ENCODE measurements around the gene RASAL2.

Gene RASAL2

DNA sequence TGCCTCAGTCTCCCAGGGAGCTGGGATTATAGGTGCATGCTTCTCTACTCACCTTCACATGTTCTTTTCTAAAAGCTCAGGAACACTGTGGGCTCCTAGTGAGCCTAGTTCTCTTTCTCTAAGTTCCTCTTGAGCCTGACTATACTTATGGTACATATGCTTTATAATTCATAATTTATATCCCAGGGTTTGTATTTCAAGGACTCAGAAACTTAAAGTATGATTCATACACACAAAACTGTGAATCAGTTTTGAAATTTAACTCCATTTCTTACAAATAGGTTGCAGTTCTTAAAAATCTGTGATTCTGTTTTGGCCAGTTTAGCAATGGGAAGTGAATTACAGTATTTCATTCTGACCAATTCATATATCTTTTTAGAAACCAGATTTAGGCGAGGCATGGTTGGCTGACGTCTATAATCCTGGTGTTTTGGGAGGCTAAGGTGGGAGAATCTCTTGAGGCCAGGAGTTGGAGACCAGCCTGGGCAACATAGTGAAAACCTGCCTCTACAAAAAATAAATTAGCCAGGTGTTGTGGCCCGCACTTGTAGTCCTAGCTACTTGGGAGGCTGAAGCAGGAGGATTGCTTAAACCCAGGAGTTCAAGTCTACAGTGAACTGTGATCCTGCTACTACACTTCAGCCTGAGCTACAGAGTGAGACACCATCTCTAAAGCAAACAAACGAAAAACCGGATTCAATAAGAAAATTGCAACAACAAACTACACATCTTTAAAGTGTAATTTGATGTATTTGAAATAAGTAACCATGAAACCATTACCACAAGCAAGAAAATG is 15.6 kb downstream of the RASAL2 start:
- Histone ChIP-seq H3K79me2 (ENCODE audit: insufficient read depth, low read length) (no peaks in the 10 kb centered on the region), H3K4me2 (ENCODE audit: low read depth, low read length, poor library complexity, severe bottlenecking) (no peak overlapping the region), H4K20me1 (ENCODE audit: insufficient read depth, low read length, poor library complexity, severe bottlenecking) (no peaks in the 10 kb centered on the region), H3K27me3 (ENCODE audit: insufficient read depth, low read length, poor library complexity, severe bottlenecking) (no peaks in the 10 kb centered on the region), H3F3A (ENCODE audit: low read depth) (no peaks in the 10 kb centered on the region), H3K9me3 (ENCODE audit: insufficient read depth, low read depth, low read length) (no peaks in the 10 kb centered on the region), H3K9ac (ENCODE audit: low read depth, low read length, poor library complexity, severe bottlenecking) (no peak overlapping the region), H3K4me1 (ENCODE audit: insufficient read depth, low read length, poor library complexity, severe bottlenecking) (no peaks in the 10 kb centered on the region), H3K4me3 (ENCODE audit: low read length, poor library complexity, severe bottlenecking) (no peak overlapping the region), H3K9me2 (replicated peaks; ENCODE audit: low read depth, low read length) (no peaks in the 10 kb centered on the region), H3K36me3 (ENCODE audit: insufficient read depth, low read length) (no peaks in the 10 kb centered on the region), H2AFZ (ENCODE audit: low read length) (no peak overlapping the region)
- TF ChIP-seq EZH2phosphoT487 (IDR thresholded peaks at IDR 0.05; ENCODE audit: borderline replicate concordance) = no peak
- TF ChIP-seq, protein P1, sequence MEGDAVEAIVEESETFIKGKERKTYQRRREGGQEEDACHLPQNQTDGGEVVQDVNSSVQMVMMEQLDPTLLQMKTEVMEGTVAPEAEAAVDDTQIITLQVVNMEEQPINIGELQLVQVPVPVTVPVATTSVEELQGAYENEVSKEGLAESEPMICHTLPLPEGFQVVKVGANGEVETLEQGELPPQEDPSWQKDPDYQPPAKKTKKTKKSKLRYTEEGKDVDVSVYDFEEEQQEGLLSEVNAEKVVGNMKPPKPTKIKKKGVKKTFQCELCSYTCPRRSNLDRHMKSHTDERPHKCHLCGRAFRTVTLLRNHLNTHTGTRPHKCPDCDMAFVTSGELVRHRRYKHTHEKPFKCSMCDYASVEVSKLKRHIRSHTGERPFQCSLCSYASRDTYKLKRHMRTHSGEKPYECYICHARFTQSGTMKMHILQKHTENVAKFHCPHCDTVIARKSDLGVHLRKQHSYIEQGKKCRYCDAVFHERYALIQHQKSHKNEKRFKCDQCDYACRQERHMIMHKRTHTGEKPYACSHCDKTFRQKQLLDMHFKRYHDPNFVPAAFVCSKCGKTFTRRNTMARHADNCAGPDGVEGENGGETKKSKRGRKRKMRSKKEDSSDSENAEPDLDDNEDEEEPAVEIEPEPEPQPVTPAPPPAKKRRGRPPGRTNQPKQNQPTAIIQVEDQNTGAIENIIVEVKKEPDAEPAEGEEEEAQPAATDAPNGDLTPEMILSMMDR (conservative IDR thresholded peaks at IDR 0.05; ENCODE audit: low read length) = no peak

- TF ChIP-seq EZH2phosphoT487 (IDR thresholded peaks at IDR 0.05; ENCODE audit: borderline replicate concordance) = no peak
- TF ChIP-seq, protein P1 (conservative IDR thresholded peaks at IDR 0.05; ENCODE audit: low read length) = no peak
- Histone ChIP-seq H4K20me1 (ENCODE audit: insufficient read depth, low read length, poor library complexity, severe bottlenecking) (no peaks in the 10 kb centered on the region), H3K9ac (ENCODE audit: low read depth, low read length, poor library complexity, severe bottlenecking) (no peak overlapping the region), H3K79me2 (ENCODE audit: insufficient read depth, low read length) (no peaks in the 10 kb centered on the region), H3K27me3 (ENCODE audit: insufficient read depth, low read length, poor library complexity, severe bottlenecking) (no peaks in the 10 kb centered on the region), H3K9me2 (replicated peaks; ENCODE audit: low read depth, low read length) (no peaks in the 10 kb centered on the region), H3K36me3 (ENCODE audit: insufficient read depth, low read length) (no peaks in the 10 kb centered on the region), H3K4me2 (ENCODE audit: low read depth, low read length, poor library complexity, severe bottlenecking) (no peak overlapping the region), H3K4me1 (ENCODE audit: insufficient read depth, low read length, poor library complexity, severe bottlenecking) (no peaks in the 10 kb centered on the region), H2AFZ (ENCODE audit: low read length) (no peak overlapping the region), H3F3A (ENCODE audit: low read depth) (no peaks in the 10 kb centered on the region), H3K9me3 (ENCODE audit: insufficient read depth, low read depth, low read length) (no peaks in the 10 kb centered on the region), H3K4me3 (ENCODE audit: low read length, poor library complexity, severe bottlenecking) (no peak overlapping the region)
Observed at GRCh38 chr1:178115260-178115659, 21.4 kb downstream of the RASAL2 start.

GRCh38 chr1:178118524-178118923 is 24.6 kb downstream of the RASAL2 start:
- no peak overlapping the region for H3K4me3 ChIP-seq (ENCODE audit: low read length, poor library complexity, severe bottlenecking)
- H3K79me2 ChIP-seq (ENCODE audit: insufficient read depth, low read length) = no peaks in the 10 kb centered on the region
- H3K4me1 ChIP-seq (ENCODE audit: insufficient read depth, low read length, poor library complexity, severe bottlenecking) = no peaks in the 10 kb centered on the region
- no peaks in the 10 kb centered on the region for H4K20me1 ChIP-seq (ENCODE audit: insufficient read depth, low read length, poor library complexity, severe bottlenecking)
- no peak for TF ChIP-seq EZH2phosphoT487 (IDR thresholded peaks at IDR 0.05; ENCODE audit: borderline replicate concordance)
- TF ChIP-seq, protein P1 (conservative IDR thresholded peaks at IDR 0.05; ENCODE audit: low read length) = no peak
- H3K9ac ChIP-seq (ENCODE audit: low read depth, low read length, poor library complexity, severe bottlenecking) = no peak overlapping the region
- no peaks in the 10 kb centered on the region for H3K27me3 ChIP-seq (ENCODE audit: insufficient read depth, low read length, poor library complexity, severe bottlenecking)
- H3K9me2 ChIP-seq (replicated peaks; ENCODE audit: low read depth, low read length) = no peaks in the 10 kb centered on the region
- no peak overlapping the region for H3K4me2 ChIP-seq (ENCODE audit: low read depth, low read length, poor library complexity, severe bottlenecking)
- no peaks in the 10 kb centered on the region for H3K36me3 ChIP-seq (ENCODE audit: insufficient read depth, low read length)
- H2AFZ ChIP-seq (ENCODE audit: low read length) = no peak overlapping the region
- no peaks in the 10 kb centered on the region for H3K9me3 ChIP-seq (ENCODE audit: insufficient read depth, low read depth, low read length)
- no peaks in the 10 kb centered on the region for H3F3A ChIP-seq (ENCODE audit: low read depth)

Measured in Loucy (cell line).